Cardiac septum (tissue), 1 donor: ENCODE results near the gene VPS36. TPM values are rescaled to one million over a fixed set of nuclear protein-coding genes. Genes with fewer than 3 reads are reported as not detected.
A peak's percentile ranks its signal among the peaks of the same experiment; 100 is the strongest.
"Not testable (repeated sequence)": the region's sequence is repeated elsewhere in the genome, so short reads cannot be mapped to it uniquely, and the experiment has no call there.

Experiments
- DNase-seq: peaks from one replicate; pipeline ENCODE4 v3.0.0-alpha.2; 2020; ENCODE audit warnings: low spot score
- intact Hi-C: fragments of 100-400 bp; cut with DNase I; formaldehyde crosslinking; loops from one replicate; pipeline ENCODE4 v1.14.0; 2022
- long read RNA-seq: library from polyadenylated mRNA; unstranded; transcript quantifications from one replicate; pipeline ENCODE4 v2.0.0, GENCODE V29; 2021
- total RNA-seq: library from RNA; stranded (reverse); fragmentation: NEBNext Ultra II Directional; extraction: Animal tissue kit (Norgen Biotek cat#: 25700); gene quantifications from one replicate; pipeline ENCODE4 v1.2.1, GENCODE V29; 2021
- donor health status: DM: no; HTN: no; CAD: no.

The VPS36 gene, protein sequence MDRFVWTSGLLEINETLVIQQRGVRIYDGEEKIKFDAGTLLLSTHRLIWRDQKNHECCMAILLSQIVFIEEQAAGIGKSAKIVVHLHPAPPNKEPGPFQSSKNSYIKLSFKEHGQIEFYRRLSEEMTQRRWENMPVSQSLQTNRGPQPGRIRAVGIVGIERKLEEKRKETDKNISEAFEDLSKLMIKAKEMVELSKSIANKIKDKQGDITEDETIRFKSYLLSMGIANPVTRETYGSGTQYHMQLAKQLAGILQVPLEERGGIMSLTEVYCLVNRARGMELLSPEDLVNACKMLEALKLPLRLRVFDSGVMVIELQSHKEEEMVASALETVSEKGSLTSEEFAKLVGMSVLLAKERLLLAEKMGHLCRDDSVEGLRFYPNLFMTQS
- 30.2 TPM for total RNA-seq
- long read RNA-seq, full-length matches to known transcripts = 37 of 54 reads
- long read RNA-seq, partial matches to known transcripts = 8 of 54 reads
- long read RNA-seq, other reads (novel, unspliced or antisense) = 9 of 54 reads

GRCh38 chr13:52450012-52450792, at the start of gene VPS36:
Gene VPS36, minus strand, starts transcription at chr13:52450634. Its CDS starts 40 bp downstream, at chr13:52450594.
- DNase-seq = peak; percentile 98
- intact Hi-C loops = loop anchor here (1.0 to 10.0 kb wide), 3 partner anchors 43 to 255 kb away; partner anchors contain the start of gene THSD1

DNA sequence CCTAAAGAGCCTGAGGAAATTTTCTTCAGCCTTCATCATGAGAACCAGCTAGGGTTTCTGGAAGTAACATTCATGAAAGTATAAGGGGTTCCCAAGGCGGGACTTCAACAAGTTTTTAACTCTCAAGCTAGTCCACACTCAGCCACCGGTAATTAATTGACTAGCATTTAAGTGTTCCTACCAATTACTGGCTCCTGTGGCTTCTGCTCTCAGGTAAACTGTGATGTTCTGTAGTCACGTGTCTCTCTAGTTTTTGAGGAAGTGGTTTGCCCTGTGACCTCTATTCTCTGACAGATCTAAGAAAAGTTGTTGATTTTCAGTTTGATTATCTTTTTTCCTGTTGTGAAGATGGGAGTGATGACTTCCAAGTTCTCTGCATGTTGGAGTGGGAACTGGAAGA, 47.5 kb upstream of the VPS36 start:
- intact Hi-C loops, DNase-seq: not testable (repeated sequence)

DNA sequence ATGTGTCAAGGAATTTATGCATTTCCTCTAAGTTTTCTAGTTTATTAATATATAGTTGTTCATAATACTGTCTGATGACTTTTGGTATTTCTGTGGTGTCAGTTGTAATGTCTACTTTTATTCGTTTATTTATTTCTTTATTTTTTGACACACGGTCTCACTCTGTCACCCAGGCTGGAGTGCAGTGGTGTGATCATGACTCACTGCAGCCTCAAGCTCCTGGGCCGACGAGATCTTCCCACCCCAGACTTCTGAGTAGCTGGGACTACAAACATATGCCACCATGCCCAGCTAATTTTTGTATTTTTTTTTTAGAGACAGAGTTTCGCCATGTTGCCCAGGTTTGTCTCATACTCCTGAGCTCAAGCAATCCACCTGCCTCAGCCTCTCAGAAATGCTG, 43.8 kb upstream of the VPS36 start:
- DNase-seq, intact Hi-C loops: not testable (repeated sequence)

GRCh38 chr13:52491015-52491414, 40.6 kb upstream of the VPS36 start:
- intact Hi-C loops, DNase-seq: not testable (repeated sequence)

- intact Hi-C loops, DNase-seq: not testable (repeated sequence)
Measured at GRCh38 chr13:52488763-52489162, 38.3 kb upstream of the VPS36 start.

- DNase-seq, intact Hi-C loops: not testable (repeated sequence)
Measured at GRCh38 chr13:52487078-52487477, 36.6 kb upstream of the VPS36 start.

- DNase-seq, intact Hi-C loops: not testable (repeated sequence)
Measured at GRCh38 chr13:52480677-52481428, 30.4 kb upstream of the VPS36 start.

DNA sequence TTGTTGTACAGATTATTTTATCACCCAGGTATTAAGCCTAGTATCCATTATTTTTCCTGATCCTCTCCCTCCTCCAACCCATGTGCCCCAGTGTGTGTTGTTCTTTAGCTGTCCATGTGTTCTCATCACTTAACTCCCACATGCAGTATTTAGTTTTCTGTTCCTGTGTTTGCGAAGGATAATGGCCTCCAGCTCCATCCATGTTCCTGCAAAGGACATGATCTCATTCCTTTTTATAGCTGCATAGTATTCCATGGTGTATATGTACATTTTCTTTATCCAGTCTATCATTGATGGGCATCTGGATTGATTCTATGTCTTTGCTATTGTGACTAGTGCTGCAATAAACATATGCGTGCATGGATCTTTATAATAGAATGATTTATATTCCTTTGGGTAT, 18.1 kb upstream of the VPS36 start:
- intact Hi-C loops, DNase-seq: not testable (repeated sequence)

DNA sequence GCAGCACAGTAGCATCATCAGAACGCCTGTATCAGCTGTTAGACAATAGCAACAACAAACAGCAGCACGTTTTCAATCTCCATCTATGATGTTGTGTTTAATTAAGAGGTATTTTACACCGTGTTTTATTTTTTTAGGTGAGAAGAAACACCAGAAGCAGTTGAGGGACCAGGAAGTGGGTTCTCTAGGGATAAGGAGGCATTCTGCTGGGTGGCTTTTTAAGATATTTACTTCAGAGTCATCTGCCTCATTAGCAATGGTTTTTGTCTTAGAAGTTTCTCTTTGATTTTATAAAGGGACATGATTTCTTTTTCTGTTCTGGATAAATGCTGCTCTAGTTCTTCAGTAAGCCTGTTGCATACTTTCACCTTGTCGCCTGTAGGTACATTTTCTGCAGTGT, 13.1 kb upstream of the VPS36 start:
- no peak for DNase-seq
- intact Hi-C loops = no loop called here

GRCh38 chr13:52461265-52461664, 10.8 kb upstream of the VPS36 start:
- intact Hi-C loops = no loop called here
- DNase-seq = no peak

GRCh38 chr13:52459668-52460067, 9.2 kb upstream of the VPS36 start:
- intact Hi-C loops = loop anchor here (10.0 kb wide), 1 partner anchor 265 kb away; no protein-coding TSS in a partner anchor
- no peak for DNase-seq

GRCh38 chr13:52455677-52456041, 5.2 kb upstream of the VPS36 start:
- intact Hi-C loops = loop anchor here (10.0 kb wide), 1 partner anchor 261 kb away; no protein-coding TSS in a partner anchor
- peak; percentile 84 for DNase-seq

GRCh38 chr13:52454820-52455676, 4.6 kb upstream of the VPS36 start, which contains the start of gene CKAP2:
Gene CKAP2, plus strand, starts transcription at chr13:52455478. Its CDS starts 79 bp downstream, at chr13:52455557.
- intact Hi-C loops = loop anchor here (10.0 kb wide), 1 partner anchor 260 kb away; no protein-coding TSS in a partner anchor
- DNase-seq = peak; percentile 97

GRCh38 chr13:52454459-52454819, 4.0 kb upstream of the VPS36 start:
- intact Hi-C loops = loop anchor here (10.0 kb wide), 1 partner anchor 260 kb away; no protein-coding TSS in a partner anchor

GRCh38 chr13:52452470-52452869, 2.0 kb upstream of the VPS36 start:
- DNase-seq = no peak
- intact Hi-C loops = loop anchor here (10.0 kb wide), 1 partner anchor 258 kb away; no protein-coding TSS in a partner anchor

More at GRCh38 chr13:52454459-52454819, 4.0 kb upstream of the VPS36 start:
- no peak for DNase-seq

DNA sequence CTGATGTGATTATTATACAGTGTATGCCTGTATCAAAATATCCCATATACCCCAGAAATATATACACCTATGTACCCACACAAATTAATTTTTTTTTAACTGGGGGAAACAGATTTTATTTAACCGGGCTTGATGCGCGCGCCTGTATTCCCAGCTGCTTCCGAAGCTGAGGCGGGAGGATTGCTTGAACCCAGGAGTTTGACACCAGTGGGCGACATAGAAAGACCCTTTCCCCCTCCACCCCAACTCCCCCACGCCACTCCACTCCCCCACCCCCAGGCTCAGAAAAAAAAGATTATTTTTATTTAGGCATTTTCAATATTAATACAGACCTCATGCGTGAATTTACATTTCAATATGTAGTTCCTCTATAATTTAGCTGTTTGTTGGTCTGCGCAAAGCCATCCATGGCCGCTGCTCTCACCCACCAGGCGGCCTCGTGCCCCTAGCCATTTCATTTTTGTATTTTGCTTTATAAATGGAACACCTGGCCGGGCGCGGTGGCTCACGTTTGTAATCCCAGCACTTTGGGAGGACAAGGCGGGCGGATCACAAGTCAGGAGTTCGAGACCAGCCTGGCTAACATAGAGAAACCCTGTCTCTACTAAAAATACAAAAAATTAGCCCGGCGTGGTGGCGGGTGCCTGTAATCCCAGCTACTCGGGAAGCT, 836 bp upstream of the VPS36 start:
- DNase-seq = no peak
- intact Hi-C loops = loop anchor here (2.0 to 10.0 kb wide), 2 partner anchors 44 to 256 kb away; partner anchors contain the start of gene THSD1

- DNase-seq = no peak
- intact Hi-C loops = loop anchor here (1.0 to 10.0 kb wide), 3 partner anchors 44 to 256 kb away; partner anchors contain the start of gene THSD1
Measured at GRCh38 chr13:52450793-52451116, 321 bp upstream of the VPS36 start.
